Neural cell (in vitro differentiated cells): ENCODE measurements around the gene SWT1. TPM values are rescaled to one million over a fixed set of nuclear protein-coding genes. Genes with fewer than 3 reads are reported as not detected.

Source experiments
- H2AFZ ChIP-seq: fragments of 200-600, 300-800 bp; sonication (generic), shearing (Covaris generic); 2 replicates; pipeline ENCODE4 v1.6.0; 2014; ENCODE audit warnings: low read depth, mild to moderate bottlenecking, antibody characterized with exemption, low read length, moderate library complexity
- H3F3A ChIP-seq: fragments of 200-600 bp; shearing (Covaris generic); 2 replicates; pipeline ENCODE4 v1.6.1; 2016; ENCODE audit warnings: mild to moderate bottlenecking, moderate library complexity, mixed read lengths, antibody characterized with exemption, low read length; ENCODE audit not compliant: insufficient read depth, poor library complexity, severe bottlenecking
- H3K27ac ChIP-seq: fragments of 200-600, 300-800 bp; sonication (generic), shearing (Covaris generic); 2 replicates; pipeline ENCODE4 v1.5.1; 2014; ENCODE audit warnings: mild to moderate bottlenecking, low read length, moderate library complexity
- H3K27me3 ChIP-seq: fragments of 300-800, 200-600 bp; sonication (generic), shearing (Covaris generic); 2 replicates; pipeline ENCODE4 v1.6.0; 2014; ENCODE audit warnings: mild to moderate bottlenecking, low read depth, low read length, moderate library complexity; ENCODE audit not compliant: insufficient read depth
- H3K36me3 ChIP-seq: fragments of 300-800, 200-600 bp; sonication (generic), shearing (Covaris generic); 2 replicates; pipeline ENCODE4 v1.5.1; 2014; ENCODE audit warnings: mild to moderate bottlenecking, antibody characterized with exemption, low read length, moderate library complexity; ENCODE audit not compliant: insufficient read depth
- H3K4me2 ChIP-seq: fragments of 300-800, 200-600 bp; sonication (generic), shearing (Covaris generic); 2 replicates; pipeline ENCODE4 v1.6.0; 2014; ENCODE audit warnings: mild to moderate bottlenecking, low read length
- H3K4me3 ChIP-seq: fragments of 300-800, 200-600 bp; sonication (generic), shearing (Covaris generic); 2 replicates; pipeline ENCODE4 v1.5.1; 2014; ENCODE audit warnings: mild to moderate bottlenecking, low read length, moderate library complexity
- H3K79me2 ChIP-seq: fragments of 200-600 bp; shearing (Covaris generic); replicated peaks from 2 replicates; pipeline ENCODE4 v1.6.0; 2014; ENCODE audit warnings: mild to moderate bottlenecking, low read length, moderate library complexity; ENCODE audit not compliant: insufficient read depth
- H3K9ac ChIP-seq: fragments of 300-800, 200-600 bp; sonication (generic), shearing (Covaris generic); 2 replicates; pipeline ENCODE4 v1.6.1; 2016; ENCODE audit warnings: mild to moderate bottlenecking, low read length, mixed read lengths
- H3K9me2 ChIP-seq: fragments of 200-600 bp; shearing (Covaris generic); 2 replicates; pipeline ENCODE4 v1.6.1; 2016; ENCODE audit warnings: mild to moderate bottlenecking, low read length, mixed read lengths; ENCODE audit not compliant: insufficient read depth
- H3K9me3 ChIP-seq: fragments of 200-600, 300-800 bp; sonication (generic), shearing (Covaris generic); 2 replicates; pipeline ENCODE4 v1.6.1; 2016; ENCODE audit warnings: mild to moderate bottlenecking, mixed run types, low read length, moderate library complexity, mixed read lengths
- H4K20me1 ChIP-seq: fragments of 200-600 bp; shearing (Covaris generic); 2 replicates; pipeline ENCODE4 v1.6.1; 2016; ENCODE audit warnings: mild to moderate bottlenecking, mixed run types; ENCODE audit not compliant: insufficient read depth
- EP300 ChIP-seq: fragments of 450-650 bp; conservative IDR thresholded peaks from 2 replicates; pipeline ENCODE4 v1.6.1; 2014; ENCODE audit warnings: antibody characterized with exemption, mild to moderate bottlenecking, moderate library complexity; ENCODE audit not compliant: poor library complexity, severe bottlenecking
- EZH2 ChIP-seq: fragments of 200-600, 300-800 bp; shearing (Covaris generic), sonication (generic); IDR thresholded peaks from 2 replicates; pipeline ENCODE4 v1.6.1; 2014; ENCODE audit warnings: antibody characterized with exemption, low read length, borderline replicate concordance, mild to moderate bottlenecking; ENCODE audit not compliant: insufficient read depth, poor library complexity, severe bottlenecking
- MXI1 ChIP-seq: fragments of 450-650 bp; conservative IDR thresholded peaks from 2 replicates; pipeline ENCODE4 v1.6.1; 2014; ENCODE audit warnings: antibody characterized with exemption, mild to moderate bottlenecking; ENCODE audit not compliant: poor library complexity, severe bottlenecking
- POLR2AphosphoS5 ChIP-seq: IDR thresholded peaks from 2 replicates; pipeline ENCODE4 v1.6.1; 2012
- RAD21 ChIP-seq: fragments of 450-650 bp; conservative IDR thresholded peaks from 2 replicates; pipeline ENCODE4 v1.6.1; 2014; ENCODE audit warnings: antibody characterized with exemption, mild to moderate bottlenecking, moderate library complexity
- REST ChIP-seq: IDR thresholded peaks from 2 replicates; pipeline ENCODE4 v1.6.1; 2012; ENCODE audit warnings: borderline replicate concordance
- SMC3 ChIP-seq: fragments of 450-650 bp; conservative IDR thresholded peaks from 2 replicates; pipeline ENCODE4 v1.6.1; 2014; ENCODE audit warnings: antibody characterized with exemption, mild to moderate bottlenecking, moderate library complexity; ENCODE audit not compliant: poor library complexity
- TAF1 ChIP-seq: IDR thresholded peaks from 2 replicates; pipeline ENCODE4 v1.6.1; 2012; ENCODE audit warnings: low read depth
- polyA plus RNA-seq: library from polyadenylated mRNA; depleted of rRNA; stranded (reverse); fragments of >200 nt; gene quantifications from 2 replicates; pipeline ENCODE4 v1.2.3, GENCODE V29; 2014
- TF ChIP-seq, protein P1 (sequence below): fragments of 450-650 bp; IDR thresholded peaks from 2 replicates; pipeline ENCODE4 v1.5.1; 2014; ENCODE audit warnings: antibody characterized with exemption, mild to moderate bottlenecking, moderate library complexity; ENCODE audit not compliant: poor library complexity, severe bottlenecking

The SWT1 gene
- polyA plus RNA-seq, 1 donor from 2014 or later: 9.3 TPM

DNA sequence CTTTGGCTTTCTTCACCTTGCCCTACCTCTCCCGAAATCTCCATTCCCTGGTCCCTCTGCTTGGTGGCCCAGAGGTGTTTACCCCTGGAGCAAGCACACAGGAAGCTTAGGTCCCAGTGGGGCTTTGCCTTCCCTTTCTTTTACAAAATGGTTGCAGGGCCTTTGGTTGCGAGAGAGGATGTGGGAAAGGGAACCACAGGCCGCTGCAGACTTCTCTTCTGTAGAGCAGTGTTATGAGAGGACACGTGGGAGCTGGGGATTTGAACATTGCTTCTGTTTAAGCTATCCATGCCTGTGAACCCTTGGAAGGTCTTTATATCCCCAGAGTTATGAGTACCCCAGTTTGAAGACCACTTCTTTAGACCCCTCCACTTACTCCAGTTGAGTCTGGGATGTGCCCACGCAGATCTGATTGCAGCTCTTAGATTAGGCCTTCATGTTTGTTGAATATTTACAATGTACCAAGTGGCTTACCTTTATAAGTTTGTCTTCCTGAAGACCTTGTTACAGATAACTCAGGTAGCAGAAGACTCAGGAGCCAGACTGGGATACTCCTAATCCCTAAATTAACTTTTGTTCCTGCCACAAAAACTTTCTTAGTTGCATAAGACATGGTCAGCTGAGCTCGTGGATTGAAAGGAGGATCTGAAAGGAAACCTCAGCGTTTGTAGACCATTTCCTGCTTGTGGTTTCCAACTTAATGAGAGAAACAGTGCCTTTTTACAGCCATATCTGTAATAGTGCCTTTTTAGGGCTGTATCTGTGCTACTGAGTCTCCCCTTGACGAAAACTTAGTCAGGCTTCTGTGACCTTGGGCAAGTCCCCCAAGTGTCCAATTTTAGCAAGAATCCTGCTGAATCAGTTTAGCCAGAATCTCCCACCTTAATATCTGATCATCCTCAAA, 182.0 kb downstream of the SWT1 start:
- no peak overlapping the region for H3K27ac ChIP-seq
- no peaks in the 10 kb centered on the region for H3K79me2 ChIP-seq
- no peak overlapping the region for H2AFZ ChIP-seq
- H3K4me3 ChIP-seq: no peak overlapping the region
- no peak overlapping the region for H3K9ac ChIP-seq
- no peaks in the 10 kb centered on the region for H3F3A ChIP-seq
- no peaks in the 10 kb centered on the region for H3K27me3 ChIP-seq
- no peaks in the 10 kb centered on the region for H3K36me3 ChIP-seq
- TF ChIP-seq TAF1 (no peak), MXI1 (no peak), EP300 (no peak), POLR2AphosphoS5 (no peak), EZH2 (no peak), RAD21 (no peak), REST (no peak), SMC3 (no peak)
- TF ChIP-seq, protein P1, sequence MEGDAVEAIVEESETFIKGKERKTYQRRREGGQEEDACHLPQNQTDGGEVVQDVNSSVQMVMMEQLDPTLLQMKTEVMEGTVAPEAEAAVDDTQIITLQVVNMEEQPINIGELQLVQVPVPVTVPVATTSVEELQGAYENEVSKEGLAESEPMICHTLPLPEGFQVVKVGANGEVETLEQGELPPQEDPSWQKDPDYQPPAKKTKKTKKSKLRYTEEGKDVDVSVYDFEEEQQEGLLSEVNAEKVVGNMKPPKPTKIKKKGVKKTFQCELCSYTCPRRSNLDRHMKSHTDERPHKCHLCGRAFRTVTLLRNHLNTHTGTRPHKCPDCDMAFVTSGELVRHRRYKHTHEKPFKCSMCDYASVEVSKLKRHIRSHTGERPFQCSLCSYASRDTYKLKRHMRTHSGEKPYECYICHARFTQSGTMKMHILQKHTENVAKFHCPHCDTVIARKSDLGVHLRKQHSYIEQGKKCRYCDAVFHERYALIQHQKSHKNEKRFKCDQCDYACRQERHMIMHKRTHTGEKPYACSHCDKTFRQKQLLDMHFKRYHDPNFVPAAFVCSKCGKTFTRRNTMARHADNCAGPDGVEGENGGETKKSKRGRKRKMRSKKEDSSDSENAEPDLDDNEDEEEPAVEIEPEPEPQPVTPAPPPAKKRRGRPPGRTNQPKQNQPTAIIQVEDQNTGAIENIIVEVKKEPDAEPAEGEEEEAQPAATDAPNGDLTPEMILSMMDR: no peak
- H3K9me3 ChIP-seq: no peaks in the 10 kb centered on the region
- H4K20me1 ChIP-seq: no peaks in the 10 kb centered on the region
- H3K4me2 ChIP-seq: no peak overlapping the region
- H3K9me2 ChIP-seq: no peaks in the 10 kb centered on the region

- Histone ChIP-seq H3K4me2 (no peak overlapping the region), H4K20me1 (no peaks in the 10 kb centered on the region), H3K27me3 (no peaks in the 10 kb centered on the region), H3K27ac (no peak overlapping the region), H3K9me3 (no peaks in the 10 kb centered on the region), H3K36me3 (no peaks in the 10 kb centered on the region), H3F3A (no peaks in the 10 kb centered on the region), H3K9me2 (no peaks in the 10 kb centered on the region), H2AFZ (no peak overlapping the region), H3K79me2 (no peaks in the 10 kb centered on the region), H3K4me3 (no peak overlapping the region), H3K9ac (no peak overlapping the region)
- TF ChIP-seq RAD21 (no peak), MXI1 (no peak), TAF1 (no peak), SMC3 (no peak), POLR2AphosphoS5 (no peak), EZH2 (no peak), REST (no peak), EP300 (no peak)
- TF ChIP-seq, protein P1: no peak
Observed at GRCh38 chr1:185341196-185341781, 184.3 kb downstream of the SWT1 start.
